ENCODE measurements around the gene PLEKHG2. TPM values are rescaled to one million over a fixed set of nuclear protein-coding genes. Genes with fewer than 3 reads are reported as not detected.

Gene PLEKHG2
- total RNA-seq, 1 donor: 14.1 TPM

GRCh38 chr19:39424934-39425333 is 12.5 kb downstream of the PLEKHG2 start:
- no peak for TF ChIP-seq CTCF (IDR thresholded peaks at IDR 0.05; ENCODE audit: insufficient read depth, low read length)
- no peak overlapping the region for H3K4me3 ChIP-seq (ENCODE audit: low read depth, low read length)
- no peak for DNase-seq (ENCODE audit: low read depth)

- no peak for DNase-seq (ENCODE audit: low read depth)
- no peak for TF ChIP-seq CTCF (IDR thresholded peaks at IDR 0.05; ENCODE audit: insufficient read depth, low read length)
These were observed 13.3 kb downstream of the PLEKHG2 start for GRCh38 chr19:39425744-39426143.

DNA sequence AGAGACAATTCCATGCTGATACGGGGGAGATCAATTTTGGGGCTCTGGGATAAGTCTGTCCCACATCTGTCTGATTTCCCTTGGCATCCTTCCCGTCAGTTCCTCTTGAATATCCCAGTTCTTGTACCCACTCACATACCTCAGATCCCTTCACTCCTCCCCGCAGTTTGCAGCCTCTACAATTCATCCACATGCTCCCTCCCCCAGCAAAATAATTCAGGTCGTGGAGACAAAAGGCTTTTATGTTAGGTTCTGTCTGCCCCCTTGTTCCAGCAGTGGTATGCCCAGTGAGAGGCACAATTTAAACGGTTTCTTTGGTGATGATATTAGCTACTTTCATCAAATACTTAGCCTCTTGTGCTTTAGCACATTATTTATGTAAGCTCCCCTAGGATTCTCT is 13.7 kb downstream of the PLEKHG2 start:
- H3K4me3 ChIP-seq (ENCODE audit: low read depth, low read length): no peak overlapping the region
- TF ChIP-seq CTCF (IDR thresholded peaks at IDR 0.05; ENCODE audit: insufficient read depth, low read length): no peak
- DNase-seq (ENCODE audit: low read depth): no peak

More at GRCh38 chr19:39425744-39426143, 13.3 kb downstream of the PLEKHG2 start:
- H3K4me3 ChIP-seq (ENCODE audit: low read depth, low read length): no peak overlapping the region

DNA sequence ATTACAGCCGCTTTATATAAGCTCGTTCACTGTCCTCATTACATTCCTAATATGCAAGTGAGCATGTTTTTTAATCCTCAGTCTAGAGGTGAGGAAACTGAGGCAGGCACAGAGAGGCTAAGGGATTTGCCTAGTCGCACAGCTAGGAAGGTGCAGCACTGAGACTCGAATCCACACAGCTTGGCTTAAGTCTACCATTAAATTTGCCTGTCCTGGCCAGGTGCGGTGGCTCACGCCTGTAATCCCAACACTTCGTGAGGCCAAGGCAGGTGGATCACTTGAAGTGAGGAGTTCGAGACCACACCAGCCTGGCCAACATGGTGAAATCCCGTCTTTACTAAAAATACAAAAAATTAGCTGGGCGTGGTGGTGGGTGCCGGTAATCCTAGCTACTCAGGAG is 15.2 kb downstream of the PLEKHG2 start:
- H3K4me3 ChIP-seq (ENCODE audit: low read depth, low read length): no peak overlapping the region
- DNase-seq (ENCODE audit: low read depth): no peak
- TF ChIP-seq CTCF (IDR thresholded peaks at IDR 0.05; ENCODE audit: insufficient read depth, low read length): no peak

DNA sequence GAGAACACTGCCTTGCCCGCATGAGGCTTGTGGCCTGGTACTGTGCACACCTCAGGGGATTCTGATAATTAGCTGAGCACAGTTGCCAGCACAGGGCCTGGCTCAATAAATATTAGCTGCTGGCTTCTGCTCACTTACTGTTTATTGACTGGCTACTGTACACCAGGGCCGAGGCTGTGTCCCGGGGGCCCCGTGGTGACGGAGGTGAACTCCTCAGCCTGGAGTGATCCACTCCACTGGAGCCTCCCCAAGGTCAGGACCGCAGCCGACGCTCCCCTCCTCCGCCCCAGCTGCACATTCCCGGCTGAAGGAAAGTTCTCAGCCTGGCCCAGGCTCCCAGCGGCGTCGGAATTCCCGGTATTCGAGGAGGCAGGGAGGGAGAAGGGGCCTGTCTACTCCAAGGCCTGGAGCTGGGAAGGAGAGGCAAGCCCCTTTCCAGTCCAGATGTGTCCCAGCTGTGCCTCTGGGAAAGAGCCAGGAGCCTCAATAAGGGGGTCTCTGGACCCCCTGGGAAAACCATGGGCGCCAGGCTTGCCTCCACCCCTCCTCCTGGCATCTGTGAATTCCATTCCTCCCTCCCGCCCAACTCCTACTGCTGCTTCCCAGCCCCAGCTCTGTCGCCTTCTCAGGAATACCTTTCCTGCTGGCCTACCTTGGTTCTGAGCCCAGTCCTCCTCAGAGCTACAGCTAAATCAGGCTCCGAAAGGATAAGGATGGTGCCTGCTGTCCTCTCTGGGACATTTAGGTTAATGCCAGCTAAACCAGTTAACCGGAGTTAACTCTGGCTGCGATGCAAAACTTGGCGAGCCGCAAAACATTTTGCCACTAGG is 16.0 kb downstream of the PLEKHG2 start:
- peak; percentile 87 for DNase-seq (ENCODE audit: low read depth)
- no peak overlapping the region for H3K4me3 ChIP-seq (ENCODE audit: low read depth, low read length)
- TF ChIP-seq CTCF (IDR thresholded peaks at IDR 0.05; ENCODE audit: insufficient read depth, low read length): no peak

GRCh38 chr19:39430675-39431593 is 18.5 kb downstream of the PLEKHG2 start:
- H3K4me3 ChIP-seq (ENCODE audit: low read depth, low read length): no peak overlapping the region
- TF ChIP-seq CTCF (IDR thresholded peaks at IDR 0.05; ENCODE audit: insufficient read depth, low read length): no peak
- peak; percentile 86 for DNase-seq (ENCODE audit: low read depth)
